GM19099 (cell line): ENCODE data around the gene SOX2.

Experiments used
- POLR2A ChIP-seq: IDR thresholded peaks from 3 replicates; pipeline ENCODE4 v1.6.1; 2011; ENCODE audit warnings: low read depth; ENCODE audit not compliant: insufficient read length; ENCODE audit errors: extremely low read depth

The SOX2 gene

DNA sequence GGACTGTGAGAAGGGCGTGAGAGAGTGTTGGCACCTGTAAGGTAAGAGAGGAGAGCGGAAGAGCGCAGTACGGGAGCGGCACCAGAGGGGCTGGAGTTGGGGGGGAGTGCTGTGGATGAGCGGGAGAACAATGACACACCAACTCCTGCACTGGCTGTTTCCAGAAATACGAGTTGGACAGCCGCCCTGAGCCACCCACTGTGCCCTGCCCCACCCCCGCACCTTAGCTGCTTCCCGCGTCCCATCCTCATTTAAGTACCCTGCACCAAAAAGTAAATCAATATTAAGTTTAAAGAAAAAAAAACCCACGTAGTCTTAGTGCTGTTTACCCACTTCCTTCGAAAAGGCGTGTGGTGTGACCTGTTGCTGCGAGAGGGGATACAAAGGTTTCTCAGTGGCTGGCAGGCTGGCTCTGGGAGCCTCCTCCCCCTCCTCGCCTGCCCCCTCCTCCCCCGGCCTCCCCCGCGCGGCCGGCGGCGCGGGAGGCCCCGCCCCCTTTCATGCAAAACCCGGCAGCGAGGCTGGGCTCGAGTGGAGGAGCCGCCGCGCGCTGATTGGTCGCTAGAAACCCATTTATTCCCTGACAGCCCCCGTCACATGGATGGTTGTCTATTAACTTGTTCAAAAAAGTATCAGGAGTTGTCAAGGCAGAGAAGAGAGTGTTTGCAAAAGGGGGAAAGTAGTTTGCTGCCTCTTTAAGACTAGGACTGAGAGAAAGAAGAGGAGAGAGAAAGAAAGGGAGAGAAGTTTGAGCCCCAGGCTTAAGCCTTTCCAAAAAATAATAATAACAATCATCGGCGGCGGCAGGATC is at the start of gene SOX2:
TSS of gene SOX2 (plus strand) at position 601 of the 811 bp plus-strand sequence. CDS start 436 bp downstream, outside the sequence.
- no peak for TF ChIP-seq POLR2A

DNA sequence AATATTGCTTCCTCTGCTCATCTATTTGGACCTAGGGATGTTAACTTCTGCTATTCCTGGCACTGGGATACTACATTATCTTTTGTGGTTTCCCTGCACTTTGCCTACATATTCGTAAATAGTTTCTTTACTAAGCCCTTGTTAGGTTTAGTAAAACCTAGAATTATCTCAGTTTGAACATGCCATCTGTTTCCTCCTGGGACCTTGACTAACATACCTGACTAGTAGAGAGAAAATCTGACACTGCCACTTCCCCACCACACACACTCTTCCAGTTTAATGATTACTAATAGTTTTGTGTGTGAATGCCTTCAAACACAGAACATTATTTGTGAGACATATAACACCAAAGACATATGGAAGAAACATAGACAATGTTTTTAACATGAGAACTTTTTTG is 28.2 kb upstream of the SOX2 start:
- TF ChIP-seq POLR2A: no peak

DNA sequence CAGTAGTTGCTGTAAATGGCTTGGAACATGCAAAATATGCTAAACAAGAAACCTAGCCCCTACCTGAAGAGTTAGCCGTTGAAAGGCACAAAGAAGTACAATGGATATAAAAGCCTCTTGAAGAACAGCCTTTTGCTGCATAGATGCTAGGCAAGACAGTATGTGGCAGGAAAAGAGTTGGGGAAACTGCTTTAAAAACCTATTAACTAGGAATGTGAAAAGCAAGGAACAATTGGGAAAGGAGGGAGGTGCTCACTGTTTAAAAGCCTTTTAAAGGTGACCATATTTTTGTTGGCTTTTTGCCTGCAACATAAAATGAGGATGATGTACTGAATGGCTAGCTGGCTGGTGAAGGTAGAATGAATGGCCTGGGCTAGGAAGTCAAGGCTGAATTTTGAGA is 24.5 kb upstream of the SOX2 start:
- TF ChIP-seq POLR2A: no peak

- TF ChIP-seq POLR2A: no peak
These were observed 24.0 kb upstream of the SOX2 start for GRCh38 chr3:181687731-181688130.

- no peak for TF ChIP-seq POLR2A
These were observed 22.2 kb upstream of the SOX2 start for GRCh38 chr3:181689546-181689945.

DNA sequence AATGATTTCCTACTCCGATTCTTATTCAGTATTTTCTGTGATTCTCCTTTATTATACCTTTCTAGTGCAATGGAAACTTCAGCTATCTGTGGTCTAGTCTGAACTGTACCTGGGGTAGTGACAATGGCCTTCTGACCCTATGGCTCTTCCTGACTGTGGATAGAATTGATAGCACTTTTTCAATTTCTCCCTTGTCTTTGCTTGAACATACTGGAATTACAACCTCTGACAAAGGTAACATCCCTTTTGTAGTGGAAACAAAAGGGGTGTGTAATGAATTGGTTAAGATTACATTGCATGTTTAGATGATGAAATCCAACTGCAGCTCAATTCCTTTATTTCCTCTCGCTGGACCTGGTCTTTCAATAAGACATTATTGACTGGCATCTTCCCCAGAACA is 21.0 kb upstream of the SOX2 start:
- TF ChIP-seq POLR2A: no peak

- no peak for TF ChIP-seq POLR2A
These were observed 19.8 kb upstream of the SOX2 start for GRCh38 chr3:181691901-181692300.

DNA sequence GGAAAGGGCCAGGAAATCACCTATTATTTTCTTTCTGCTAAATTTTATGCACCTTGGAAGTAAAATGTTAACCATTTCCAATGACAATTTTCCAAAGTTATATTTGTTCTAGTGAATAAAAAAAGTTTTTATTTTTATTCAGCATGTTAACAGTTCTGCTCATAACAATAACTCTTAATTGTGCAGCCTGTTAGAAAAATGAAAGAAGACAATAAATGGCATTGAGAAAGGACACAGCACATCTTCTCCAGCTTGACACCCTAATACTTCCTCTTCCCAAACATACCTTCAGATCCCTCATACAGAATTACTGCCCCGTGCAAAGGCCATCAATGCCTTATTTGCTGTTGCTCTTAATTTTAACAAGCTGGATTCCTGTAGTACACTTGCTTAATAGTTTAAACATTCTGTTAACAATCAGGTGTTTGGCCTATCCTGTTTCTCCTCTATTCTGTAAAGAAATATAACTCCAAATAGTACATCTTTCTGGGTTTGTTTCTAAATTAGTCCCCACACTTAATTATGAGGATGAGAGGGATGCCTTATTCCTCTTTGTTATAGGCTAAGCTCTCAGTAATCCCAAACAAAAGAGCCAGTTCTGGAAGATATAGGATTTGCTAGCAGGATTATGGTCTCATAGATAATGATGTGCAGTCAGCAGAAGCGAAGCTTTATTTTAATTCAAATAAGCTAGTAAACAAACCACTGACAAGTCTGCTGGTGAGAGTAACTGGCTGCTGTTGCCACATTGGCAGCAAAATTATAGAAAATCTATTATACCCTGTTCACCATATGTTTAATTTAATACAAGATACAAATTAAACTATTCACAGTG is 19.2 kb upstream of the SOX2 start:
- TF ChIP-seq POLR2A: no peak

DNA sequence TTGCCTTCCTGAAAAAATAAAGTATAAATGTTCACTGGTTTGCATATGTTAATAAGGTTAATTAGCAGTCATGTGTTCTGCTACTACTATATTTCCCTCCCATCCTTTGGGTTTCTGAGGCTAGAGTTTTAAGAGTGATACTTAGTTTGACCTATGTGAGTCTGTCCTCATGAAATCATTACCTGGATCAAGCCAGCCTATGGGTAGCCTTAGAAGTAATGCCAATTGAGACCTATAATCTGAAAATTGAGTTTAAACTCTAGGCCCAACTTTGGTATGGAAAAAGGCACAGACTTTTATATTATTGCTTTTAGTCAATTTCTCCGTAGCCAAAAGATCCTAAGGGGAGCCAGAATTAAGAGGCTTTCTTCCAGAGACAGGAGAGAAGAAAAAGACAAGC is 18.4 kb upstream of the SOX2 start:
- TF ChIP-seq POLR2A: no peak

- TF ChIP-seq POLR2A: no peak
These were observed 16.7 kb upstream of the SOX2 start for GRCh38 chr3:181694805-181695660.

DNA sequence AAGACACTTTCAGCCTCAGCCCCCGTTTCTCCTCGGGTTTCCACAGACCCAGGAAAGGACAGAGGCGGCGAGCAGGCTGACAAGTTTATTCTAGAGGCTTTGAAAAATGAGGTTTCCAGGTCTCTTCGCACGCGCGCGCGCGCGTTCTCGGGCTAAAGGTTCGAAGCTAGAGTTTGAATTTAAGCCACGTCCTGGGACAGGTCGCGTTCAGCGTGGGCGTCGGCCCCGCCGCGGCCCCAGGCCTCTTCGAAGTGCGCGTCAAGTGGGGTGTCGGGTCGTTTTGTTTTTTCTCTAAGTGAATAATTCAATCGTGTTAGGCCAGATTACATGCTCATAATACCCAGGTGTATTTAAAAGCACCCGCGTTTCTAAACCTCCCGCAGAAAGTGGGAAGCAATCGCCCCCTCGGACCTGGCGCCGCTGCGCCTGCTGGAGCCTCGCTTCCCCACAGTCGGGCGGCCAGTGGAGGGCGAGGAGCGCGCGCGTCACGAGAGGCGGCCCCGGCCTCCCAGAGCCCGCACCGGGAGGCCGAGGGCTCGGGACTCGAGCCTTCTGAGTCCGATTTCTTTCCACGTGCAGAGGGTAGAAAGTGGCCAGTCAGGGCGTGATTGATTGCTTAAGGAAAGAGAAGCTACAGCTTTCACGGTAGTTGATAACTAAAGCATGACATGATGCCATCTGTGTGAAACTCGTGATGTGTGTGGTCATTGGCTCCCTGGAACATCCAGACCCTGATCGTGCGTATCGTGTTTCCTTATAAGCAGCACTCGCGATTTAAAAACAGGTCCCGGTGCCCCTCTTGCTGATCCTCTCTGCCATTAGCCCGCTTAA is 15.8 kb upstream of the SOX2 start:
- TF ChIP-seq POLR2A: no peak

GRCh38 chr3:181696626-181697230 is 15.0 kb upstream of the SOX2 start:
- no peak for TF ChIP-seq POLR2A

DNA sequence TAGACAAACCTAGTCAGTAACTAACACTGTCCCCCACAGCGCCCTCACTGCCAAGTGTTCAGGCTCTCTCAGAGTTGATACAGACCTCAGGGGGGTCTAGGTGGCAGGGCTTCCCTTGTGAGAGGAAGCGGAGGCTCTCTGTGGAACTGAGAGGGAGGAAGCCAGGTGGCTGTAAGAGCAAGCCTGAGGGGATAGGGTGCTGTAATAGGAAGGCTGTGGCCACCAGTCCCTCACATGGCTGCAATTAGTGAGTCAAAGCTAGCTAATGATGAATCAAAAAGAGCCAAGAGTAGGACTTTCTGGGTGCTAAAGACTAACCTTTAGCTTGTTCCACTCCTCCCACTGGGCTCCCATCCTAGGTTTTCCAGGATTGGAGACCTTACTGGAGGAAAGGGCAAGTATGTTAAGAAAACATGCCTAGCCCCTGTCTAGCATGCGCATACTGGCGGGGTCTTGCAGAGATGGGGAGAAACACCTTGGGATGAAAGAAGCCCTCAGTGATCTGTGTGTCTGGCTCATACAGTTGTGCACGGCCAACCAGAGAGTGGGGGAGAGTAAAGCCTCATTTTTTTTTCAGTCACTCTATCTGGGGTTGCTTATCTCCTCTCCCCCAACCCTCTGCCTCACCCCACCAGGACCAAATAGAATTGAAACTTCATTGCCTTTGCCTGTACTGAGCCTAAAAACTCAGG is 13.3 kb upstream of the SOX2 start:
- no peak for TF ChIP-seq POLR2A
